SK-N-SH treated with all-trans-retinoic acid at 6 μM for 48 hours (cell line): ENCODE data around the gene GRK7.

Source experiments
- ATAC-seq: fragments of 200-7000 bp; cut with Tn5 transposase; 3 replicates; pipeline ENCODE4 v1.9.1; 2020; ENCODE audit warnings: mild to moderate bottlenecking, moderate library complexity
- ARNTL ChIP-seq: fragments of 450-650 bp; formaldehyde crosslinking; IDR thresholded peaks from 2 replicates; pipeline ENCODE4 v1.5.0; 2020; ENCODE audit warnings: low read depth, mild to moderate bottlenecking, moderate library complexity, borderline replicate concordance
- BACH2 ChIP-seq: fragments of 250-450 bp; sonication (Bioruptor Pico); IDR thresholded peaks from 2 replicates; pipeline ENCODE4 v1.9.0; 2021; ENCODE audit warnings: mild to moderate bottlenecking, borderline replicate concordance
- CREB5 ChIP-seq: fragments of 250-450 bp; sonication (Bioruptor Pico); IDR thresholded peaks from 2 replicates; pipeline ENCODE4 v1.5.1; 2020; ENCODE audit warnings: low read depth, mild to moderate bottlenecking, moderate library complexity
- CSDC2 ChIP-seq: fragments of 250-450 bp; sonication (Bioruptor Pico); IDR thresholded peaks from 2 replicates; pipeline ENCODE4 v1.5.0; 2020; ENCODE audit warnings: mild to moderate bottlenecking, moderate library complexity
- CSRNP3 ChIP-seq: fragments of 250-450 bp; sonication (Bioruptor Pico); IDR thresholded peaks from 2 replicates; pipeline ENCODE4 v1.5.1; 2021; ENCODE audit warnings: mild to moderate bottlenecking, moderate library complexity
- ESRRG ChIP-seq: fragments of 250-450 bp; sonication (Bioruptor Pico); IDR thresholded peaks from 2 replicates; pipeline ENCODE4 v1.6.1; 2021; ENCODE audit warnings: mild to moderate bottlenecking
- ISL1 ChIP-seq: fragments of 250-450 bp; sonication (Bioruptor Pico); IDR thresholded peaks from 2 replicates; pipeline ENCODE4 v2.1.2; 2022; ENCODE audit warnings: mild to moderate bottlenecking, moderate library complexity
- OSR1 ChIP-seq: fragments of 250-450 bp; sonication (Bioruptor Pico); IDR thresholded peaks from 2 replicates; pipeline ENCODE4 v1.8.0; 2022; ENCODE audit warnings: moderate library complexity, mild to moderate bottlenecking, inconsistent platforms
- POU6F1 ChIP-seq: fragments of 250-450 bp; sonication (Bioruptor Pico); IDR thresholded peaks from 2 replicates; pipeline ENCODE4 v1.8.0; 2021; ENCODE audit warnings: low read depth, mild to moderate bottlenecking, moderate library complexity, borderline replicate concordance
- PPARA ChIP-seq: fragments of 250-450 bp; sonication (Bioruptor Pico); IDR thresholded peaks from 2 replicates; pipeline ENCODE4 v1.5.0; 2020; ENCODE audit warnings: mild to moderate bottlenecking, borderline replicate concordance
- RARB ChIP-seq: fragments of 250-450 bp; sonication (Bioruptor Pico); IDR thresholded peaks from 2 replicates; pipeline ENCODE4 v1.8.0; 2021; ENCODE audit warnings: mild to moderate bottlenecking, moderate library complexity
- SNAI2 ChIP-seq: fragments of 250-450 bp; sonication (Bioruptor Pico); IDR thresholded peaks from 2 replicates; pipeline ENCODE4 v1.5.0; 2020; ENCODE audit warnings: mild to moderate bottlenecking, moderate library complexity
- TCF4 ChIP-seq: fragments of 250-450 bp; sonication (Bioruptor Pico); IDR thresholded peaks from 2 replicates; pipeline ENCODE4 v1.8.0; 2021; ENCODE audit warnings: mild to moderate bottlenecking, moderate library complexity, borderline replicate concordance
- TOX ChIP-seq: fragments of 250-450 bp; sonication (Bioruptor Pico); IDR thresholded peaks from 2 replicates; pipeline ENCODE4 v1.8.0; 2021; ENCODE audit warnings: mild to moderate bottlenecking, moderate library complexity, borderline replicate concordance
- TSHZ2 ChIP-seq: fragments of 250-450 bp; sonication (Bioruptor Pico); IDR thresholded peaks from 2 replicates; pipeline ENCODE4 v1.5.0; 2020; ENCODE audit warnings: mild to moderate bottlenecking, moderate library complexity
- ZC3H10 ChIP-seq: fragments of 250-450 bp; sonication (Bioruptor Pico); IDR thresholded peaks from 2 replicates; pipeline ENCODE4 v1.5.1; 2021; ENCODE audit warnings: mild to moderate bottlenecking, moderate library complexity
- ZFP3 ChIP-seq: fragments of 250-450 bp; sonication (Bioruptor Pico); IDR thresholded peaks from 2 replicates; pipeline ENCODE4 v1.5.0; 2020; ENCODE audit warnings: mild to moderate bottlenecking, moderate library complexity
- ZFP30 ChIP-seq: fragments of 450-650 bp; formaldehyde crosslinking; IDR thresholded peaks from 2 replicates; pipeline ENCODE4 v1.5.0; 2022; ENCODE audit warnings: mild to moderate bottlenecking, moderate library complexity
- ZNF565 ChIP-seq: fragments of 450-650 bp; formaldehyde crosslinking; conservative IDR thresholded peaks from 2 replicates; pipeline ENCODE4 v1.5.0; 2020; ENCODE audit warnings: low read depth, mild to moderate bottlenecking, moderate library complexity
- ZNF70 ChIP-seq: fragments of 450-650 bp; formaldehyde crosslinking; IDR thresholded peaks from 2 replicates; pipeline ENCODE4 v1.5.0; 2020; ENCODE audit warnings: mild to moderate bottlenecking, moderate library complexity
- ZNF8 ChIP-seq: fragments of 450-650 bp; formaldehyde crosslinking; IDR thresholded peaks from 2 replicates; pipeline ENCODE4 v1.5.0; 2020; ENCODE audit warnings: mild to moderate bottlenecking, moderate library complexity

The GRK7 gene

GRCh38 chr3:141769221-141769894 is 6.2 kb downstream of the GRK7 start:
- peak; percentile 66 for ATAC-seq
- TF ChIP-seq OSR1 (CRISPR knock-in tag): no peak
- no peak for TF ChIP-seq ZFP30 (CRISPR knock-in tag)
- TF ChIP-seq ZC3H10: no peak
- no peak for TF ChIP-seq ZNF565 (CRISPR knock-in tag)
- no peak for TF ChIP-seq ISL1
- no peak for TF ChIP-seq ESRRG (CRISPR knock-in tag)
- no peak for TF ChIP-seq ZFP3 (CRISPR knock-in tag)

GRCh38 chr3:141773676-141774075 is 10.5 kb downstream of the GRK7 start:
- TF ChIP-seq CSDC2 (CRISPR knock-in tag): no peak
- no peak for TF ChIP-seq CREB5 (CRISPR knock-in tag)
- TF ChIP-seq PPARA (CRISPR knock-in tag): no peak
- no peak for TF ChIP-seq RARB
- no peak for TF ChIP-seq ZC3H10
- TF ChIP-seq POU6F1 (CRISPR knock-in tag): no peak
- no peak for TF ChIP-seq TSHZ2 (CRISPR knock-in tag)
- no peak for TF ChIP-seq TCF4 (CRISPR knock-in tag)
- no peak for TF ChIP-seq ARNTL (CRISPR knock-in tag)
- TF ChIP-seq TOX: no peak
- no peak for TF ChIP-seq ZFP30 (CRISPR knock-in tag)
- no peak for TF ChIP-seq ZNF70
- TF ChIP-seq ISL1: no peak
- no peak for TF ChIP-seq ZFP3 (CRISPR knock-in tag)
- TF ChIP-seq ESRRG (CRISPR knock-in tag): no peak
- ATAC-seq: no peak

- no peak for TF ChIP-seq CSDC2 (CRISPR knock-in tag)
- no peak for TF ChIP-seq POU6F1 (CRISPR knock-in tag)
- TF ChIP-seq ZNF565 (CRISPR knock-in tag): no peak
- TF ChIP-seq PPARA (CRISPR knock-in tag): no peak
- TF ChIP-seq TSHZ2 (CRISPR knock-in tag): no peak
- no peak for TF ChIP-seq TCF4 (CRISPR knock-in tag)
- no peak for TF ChIP-seq RARB
- no peak for TF ChIP-seq OSR1 (CRISPR knock-in tag)
- TF ChIP-seq ZNF8 (CRISPR knock-in tag): no peak
- TF ChIP-seq ESRRG (CRISPR knock-in tag): no peak
- TF ChIP-seq ZFP3 (CRISPR knock-in tag): no peak
- TF ChIP-seq BACH2 (CRISPR knock-in tag): no peak
- TF ChIP-seq ARNTL (CRISPR knock-in tag): no peak
- no peak for TF ChIP-seq CSRNP3 (CRISPR knock-in tag)
- TF ChIP-seq TOX: no peak
- no peak for TF ChIP-seq SNAI2 (CRISPR knock-in tag)
- TF ChIP-seq CREB5 (CRISPR knock-in tag): no peak
- no peak for ATAC-seq
These were observed 13.2 kb downstream of the GRK7 start for GRCh38 chr3:141776376-141776775.
